NCI-H460 (cell line): Measurements from ENCODE around the gene ZNF407. TPM values are rescaled to one million over a fixed set of nuclear protein-coding genes. Genes with fewer than 3 reads are reported as not detected.
A peak's percentile ranks its signal among the peaks of the same experiment; 100 is the strongest.

Experiments used
- DNase-seq: peaks from one replicate; pipeline ENCODE4 v3.0.0-alpha.2; 2016; ENCODE audit warnings: low read depth; ENCODE audit errors: extremely low read depth
- total RNA-seq: library from RNA; depleted of rRNA; stranded (reverse); fragments of >200 nt; shearing (Covaris generic); gene quantifications from 2 replicates; pipeline ENCODE4 v1.2.3, GENCODE V29; 2014

ZNF407 gene
- total RNA-seq, 1 experiment from 2014 or later = 5.7 TPM

GRCh38 chr18:74982946-74983635, 385.4 kb downstream of the ZNF407 start:
- DNase-seq = no peak

DNA sequence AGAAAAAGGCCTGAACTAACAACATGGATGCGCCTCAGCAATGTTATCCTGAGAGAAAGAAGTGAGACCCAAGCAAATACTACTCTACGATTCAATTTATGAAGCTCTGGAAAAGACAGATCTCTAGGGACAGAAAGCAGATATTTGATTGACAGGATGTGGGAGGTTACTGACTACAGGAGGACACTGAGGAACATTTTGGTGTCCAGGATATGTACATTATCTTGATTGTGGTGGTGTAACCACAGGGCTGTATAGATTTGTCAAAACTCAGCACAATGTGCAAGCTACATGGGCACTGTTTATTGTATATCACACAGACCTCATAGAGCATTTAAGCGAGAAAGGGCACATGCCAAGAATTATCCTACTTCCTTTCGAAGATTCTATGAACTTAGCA, 391.5 kb downstream of the ZNF407 start:
- no peak for DNase-seq

GRCh38 chr18:74990563-74991081, 393.0 kb downstream of the ZNF407 start:
- no peak for DNase-seq

DNA sequence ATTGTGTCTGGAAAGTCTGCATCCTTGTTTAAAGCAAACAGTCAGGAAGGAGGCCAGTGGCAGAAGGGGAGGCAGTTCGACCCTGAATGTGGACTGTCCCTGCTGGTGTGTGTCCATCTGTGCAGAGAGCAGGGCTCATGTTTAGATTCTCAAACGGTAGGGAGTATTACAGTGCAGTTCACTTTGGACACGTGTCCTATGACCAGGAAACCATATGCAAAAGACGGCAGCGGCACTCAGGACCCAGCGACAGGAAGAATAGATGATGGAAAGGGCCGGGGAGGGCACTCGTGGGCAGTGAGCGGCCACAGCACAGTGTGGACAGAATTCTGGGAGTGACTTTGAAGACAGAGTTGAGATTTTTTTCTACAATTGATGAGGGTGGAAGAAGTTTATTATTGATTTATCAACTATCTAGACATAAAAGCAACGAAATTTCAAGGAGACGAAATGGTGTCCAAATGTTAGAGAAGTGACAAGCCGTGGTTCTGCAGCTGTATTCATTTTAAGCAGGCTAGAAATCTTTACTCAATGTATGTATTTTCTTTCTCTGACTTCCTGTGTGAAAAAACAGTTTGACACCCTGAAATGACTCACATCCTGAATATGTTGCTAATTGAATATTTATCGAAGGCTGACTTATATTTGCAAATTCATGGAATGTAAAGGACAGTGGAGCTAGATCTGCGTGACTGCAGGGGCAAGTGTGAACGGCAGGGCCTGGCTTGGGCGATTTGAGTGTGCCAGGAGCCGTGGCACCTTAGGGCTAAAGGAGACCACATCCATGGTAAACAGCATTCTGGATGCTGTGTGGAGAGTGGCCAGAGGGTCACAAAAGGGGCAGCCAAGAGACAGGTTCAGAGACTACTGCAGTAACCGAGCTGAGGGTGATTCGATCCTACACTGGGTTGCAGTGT, 397.1 kb downstream of the ZNF407 start:
- peak; percentile 26 for DNase-seq

DNA sequence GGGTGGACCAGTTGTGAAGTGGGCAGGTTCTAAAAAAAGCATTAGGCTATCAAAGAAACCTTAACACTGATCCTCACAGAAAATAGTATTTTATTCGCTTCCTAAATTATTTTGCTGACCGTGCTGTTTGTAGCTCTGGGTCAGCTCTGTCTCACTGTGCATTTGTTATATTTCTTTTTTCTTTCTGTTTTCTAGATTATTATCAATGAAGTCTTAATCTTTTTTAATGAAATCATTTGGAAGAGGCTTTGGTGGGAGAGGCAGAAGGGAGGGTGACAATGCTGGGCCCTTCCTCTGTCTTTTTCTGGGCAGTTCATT, 397.7 kb downstream of the ZNF407 start:
- no peak for DNase-seq

DNA sequence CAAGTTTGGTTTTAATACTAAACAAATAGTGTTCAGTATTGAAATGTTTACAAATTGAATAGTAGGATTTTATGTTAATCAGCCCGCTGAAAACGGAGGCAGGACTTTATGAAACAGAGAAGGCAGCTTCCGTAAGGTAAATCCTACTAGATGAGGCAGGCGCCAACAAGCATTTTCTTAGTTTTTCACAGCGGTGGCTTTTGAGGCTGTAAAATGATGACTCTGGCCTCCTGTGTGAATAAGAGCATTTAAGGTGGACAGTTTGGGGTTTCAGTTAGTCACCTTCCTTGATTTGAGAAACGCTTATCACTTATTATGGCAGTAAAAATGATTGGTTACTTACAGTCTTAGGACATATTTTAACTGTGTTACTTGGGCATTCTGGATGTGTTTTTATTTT, 398.4 kb downstream of the ZNF407 start:
- DNase-seq = no peak

DNA sequence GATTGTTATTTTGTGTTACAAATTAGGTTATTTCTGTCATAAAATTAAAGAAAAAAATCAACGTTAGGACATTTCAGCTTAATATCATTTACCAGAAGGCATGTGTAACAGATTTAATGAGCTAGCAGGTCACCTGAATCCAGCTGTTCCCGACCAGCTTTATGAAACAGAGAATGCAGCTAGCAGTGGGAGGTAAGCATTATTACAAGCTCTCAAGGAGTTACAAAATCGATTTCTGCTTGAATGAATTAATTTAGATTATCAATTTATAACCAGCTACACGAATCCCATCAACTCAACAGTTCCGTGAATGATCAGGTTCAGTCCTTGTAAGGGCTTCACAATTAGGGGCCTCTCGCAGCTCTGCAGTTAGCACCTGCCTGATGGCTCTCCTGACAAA, 399.3 kb downstream of the ZNF407 start:
- DNase-seq = no peak

DNA sequence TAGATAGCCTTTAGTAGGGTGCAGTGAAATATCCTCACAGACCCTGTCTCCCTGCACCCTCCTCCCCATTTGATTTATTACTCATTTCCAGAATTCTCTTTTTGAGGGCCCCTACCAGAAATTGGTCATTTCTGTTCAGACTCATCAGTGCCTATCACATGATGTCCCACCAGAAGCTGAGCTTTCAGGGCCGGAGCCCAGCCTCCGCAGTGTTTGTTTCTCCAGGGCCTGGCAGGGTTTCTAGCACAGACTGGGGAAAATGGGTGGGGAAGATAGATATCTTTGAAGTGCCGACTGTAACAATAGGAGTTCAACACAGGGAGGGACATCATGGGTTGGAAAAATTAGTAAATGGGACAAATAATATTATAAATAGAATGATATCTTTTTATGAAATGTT, 403.2 kb downstream of the ZNF407 start:
- DNase-seq = no peak

DNA sequence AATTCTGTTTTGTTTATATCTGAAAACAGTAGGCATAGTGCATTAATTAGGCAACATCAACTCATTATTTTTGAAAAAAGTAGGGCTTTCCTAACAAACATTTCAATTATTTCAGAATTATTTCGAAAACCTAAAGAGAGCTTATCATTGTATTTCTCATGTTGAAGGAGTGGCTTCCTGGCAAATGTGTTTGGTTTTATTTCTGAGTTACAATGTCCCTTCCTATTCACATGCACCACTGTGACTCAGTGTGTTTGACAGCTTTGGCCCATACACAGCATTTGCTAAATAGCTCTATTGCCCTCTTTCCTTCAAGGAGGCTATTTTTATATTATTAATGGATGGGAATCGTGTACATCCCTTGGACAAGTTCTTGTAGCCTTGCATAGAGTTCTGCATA, 405.4 kb downstream of the ZNF407 start:
- DNase-seq = no peak

GRCh38 chr18:75003764-75004690, 406.4 kb downstream of the ZNF407 start:
- DNase-seq = no peak

DNA sequence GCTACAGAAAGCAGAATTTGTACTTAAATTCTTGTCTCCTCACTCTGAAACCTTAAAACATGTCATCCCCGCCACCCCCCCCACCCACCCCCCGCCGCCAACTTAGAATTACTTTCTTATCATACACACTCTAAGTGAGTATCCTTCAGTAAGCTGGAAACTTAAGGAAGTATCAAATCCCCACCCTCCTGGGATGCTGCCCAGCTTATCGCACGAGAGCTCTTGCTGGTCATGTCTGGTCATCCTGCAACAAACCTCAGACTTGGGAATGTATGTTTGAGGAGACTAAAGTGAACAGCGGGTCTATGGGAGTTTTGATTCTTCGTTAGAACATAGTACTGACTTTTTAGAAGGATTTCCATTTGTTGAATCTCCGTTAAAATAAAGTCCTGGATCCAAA, 408.0 kb downstream of the ZNF407 start:
- no peak for DNase-seq

DNA sequence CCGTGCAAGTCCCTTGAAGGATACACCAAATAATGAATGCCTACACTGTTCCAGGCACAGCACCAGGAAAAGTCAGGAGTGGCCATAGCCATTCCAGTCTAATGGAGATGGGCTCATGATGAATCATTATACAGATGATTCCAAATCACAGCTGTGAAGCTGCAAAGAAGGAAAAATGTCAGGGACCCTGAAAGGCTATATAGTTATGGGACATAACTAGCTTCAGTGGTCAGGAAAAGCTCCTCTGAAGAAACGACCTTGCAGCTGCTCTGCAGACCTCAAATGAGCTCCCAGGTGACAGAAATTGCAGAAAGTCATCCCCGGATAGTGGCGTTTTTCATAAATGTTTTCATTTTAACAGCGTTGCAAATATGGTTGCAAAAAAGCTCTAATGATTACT, 410.5 kb downstream of the ZNF407 start:
- no peak for DNase-seq

DNA sequence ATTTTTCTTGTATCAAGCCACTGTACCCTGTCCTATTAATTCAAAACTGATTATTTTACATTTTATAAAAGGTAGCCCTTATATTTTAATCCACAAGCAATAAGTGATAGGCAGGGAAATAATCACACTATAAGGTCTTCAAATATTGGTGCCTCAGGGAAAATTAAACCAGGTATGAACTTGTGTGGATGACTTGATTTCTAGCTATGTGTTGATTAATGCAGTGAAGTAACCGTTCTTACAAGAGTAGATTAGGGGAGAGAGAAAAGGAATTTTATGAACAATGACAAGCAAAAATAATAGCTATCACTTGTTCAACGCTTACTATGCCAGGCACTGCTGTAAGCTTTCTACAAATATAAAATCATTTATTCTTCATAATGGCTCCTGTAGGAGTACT, 411.6 kb downstream of the ZNF407 start:
- DNase-seq = no peak

GRCh38 chr18:75009878-75010277, 412.2 kb downstream of the ZNF407 start:
- no peak for DNase-seq

- no peak for DNase-seq
Observed at GRCh38 chr18:75010278-75010677, 412.6 kb downstream of the ZNF407 start.

DNA sequence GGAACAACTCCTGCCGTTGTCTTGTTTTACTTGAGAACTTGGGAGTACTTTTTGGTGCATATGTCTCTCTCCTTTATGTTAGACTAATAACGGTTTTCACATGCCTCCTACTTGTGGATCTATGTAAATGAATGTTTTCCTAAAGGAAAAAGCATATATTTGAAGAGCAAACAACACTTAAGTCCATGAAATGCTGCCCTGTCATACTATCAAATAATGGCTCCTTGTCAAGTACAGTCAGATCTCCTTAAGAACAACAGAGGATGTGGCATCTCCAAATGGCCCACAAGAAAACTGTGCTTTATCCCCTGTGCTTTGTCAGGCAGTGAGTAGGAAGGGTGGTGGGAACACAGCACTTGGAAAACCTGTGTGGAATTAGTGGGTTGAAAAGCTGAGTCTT, 413.0 kb downstream of the ZNF407 start:
- no peak for DNase-seq

- no peak for DNase-seq
Observed at GRCh38 chr18:75016025-75016717, 418.5 kb downstream of the ZNF407 start.

GRCh38 chr18:75023473-75023872, 425.8 kb downstream of the ZNF407 start:
- no peak for DNase-seq

DNA sequence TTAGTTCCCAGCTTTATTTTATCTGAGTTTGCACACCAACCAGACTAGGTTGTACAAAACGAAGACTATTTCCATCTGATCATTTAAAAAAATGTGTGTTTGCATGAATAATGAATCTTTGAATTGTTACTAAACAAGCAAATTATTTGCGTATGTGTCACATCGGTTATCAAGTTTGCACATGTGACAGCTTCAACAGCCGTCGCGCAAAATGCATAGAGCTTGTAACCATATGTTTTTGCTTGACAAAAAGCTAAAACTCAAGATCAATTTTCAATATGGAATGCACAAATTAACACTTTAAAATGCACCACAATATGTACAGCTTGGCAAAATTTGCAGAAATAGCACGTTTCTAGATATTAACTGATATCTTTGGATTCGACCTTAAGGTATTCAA, 427.2 kb downstream of the ZNF407 start:
- DNase-seq = no peak

- DNase-seq = no peak
Observed at GRCh38 chr18:75025573-75025972, 427.9 kb downstream of the ZNF407 start.
